HG03439 (cell line): ENCODE measurements around the gene GABPA.
A peak's percentile ranks its signal among the peaks of the same experiment; 100 is the strongest.
"Not testable (repeated sequence)": the region's sequence is repeated elsewhere in the genome, so short reads cannot be mapped to it uniquely, and the experiment has no call there.

Experiments used
- ATAC-seq: cut with Tn5 transposase; IDR thresholded peaks from one replicate; pipeline ENCODE4 v1.9.1; 2021; ENCODE audit warnings: mild to moderate bottlenecking, moderate library complexity; ENCODE audit not compliant: unreplicated experiment

The GABPA gene

DNA sequence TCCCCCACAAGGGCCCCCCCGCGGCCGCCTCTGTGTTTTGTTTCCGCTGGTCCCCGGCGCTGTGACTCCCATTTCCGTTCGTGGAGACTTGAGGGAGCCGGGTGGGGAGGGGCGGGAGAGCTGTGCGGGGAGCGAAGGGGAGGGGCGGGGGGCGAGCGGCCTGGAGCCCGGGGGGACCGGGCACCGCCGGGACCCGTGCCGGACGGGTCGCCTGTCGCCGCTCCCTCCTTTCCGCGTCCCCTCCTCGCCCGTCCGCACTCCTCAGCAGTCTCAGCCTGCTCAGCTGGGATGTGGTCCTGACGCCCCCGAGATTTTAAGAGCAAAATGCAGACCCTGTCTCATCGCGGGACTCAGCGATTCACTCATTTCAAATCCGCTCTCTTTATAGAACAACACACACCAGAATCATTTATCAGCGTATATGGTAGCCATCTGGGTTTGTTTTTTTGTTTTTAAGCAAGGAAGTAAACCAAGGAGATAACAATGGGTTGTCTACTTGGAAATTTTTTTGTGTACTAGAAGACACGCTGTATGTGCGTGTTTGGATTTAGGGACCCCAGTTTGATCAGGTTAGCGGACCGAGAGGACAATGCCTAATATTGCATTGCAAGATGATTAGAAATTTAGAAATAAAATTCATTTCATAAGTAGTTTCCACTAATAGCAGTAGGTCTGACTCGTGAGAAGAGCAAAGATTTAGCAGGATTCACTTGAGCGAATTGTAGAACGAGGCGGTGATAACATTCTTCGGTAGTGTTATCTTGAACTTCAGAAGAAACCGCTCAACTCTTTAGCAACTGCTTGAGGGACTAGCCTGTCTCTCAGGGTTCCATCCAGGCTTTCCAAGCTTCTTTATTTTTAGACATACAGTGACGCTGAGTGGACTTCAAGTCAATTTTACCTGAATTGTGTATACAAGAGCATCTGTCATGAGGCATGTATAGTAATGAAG is 1.1 kb downstream of the GABPA start:
- ATAC-seq: peak; percentile 4

DNA sequence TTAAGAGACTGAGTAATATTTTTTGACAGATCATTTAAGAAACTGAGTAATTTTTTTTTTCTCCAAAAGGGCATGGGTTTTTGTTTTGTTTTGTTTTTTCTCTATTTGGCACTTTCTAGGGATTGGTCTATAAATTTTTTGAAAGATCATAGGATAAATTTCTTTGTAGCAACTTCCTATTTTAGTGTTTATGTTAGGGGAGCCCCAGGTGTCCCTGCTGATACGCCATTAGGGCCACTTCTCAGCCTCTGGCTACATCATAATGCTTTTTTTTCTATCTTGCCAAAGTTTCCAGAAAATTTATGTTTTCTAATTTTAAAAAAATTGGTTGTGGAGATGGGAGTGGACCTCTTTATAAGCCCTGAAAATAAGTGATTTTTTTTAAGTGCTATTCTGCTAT is 2.6 kb downstream of the GABPA start:
- ATAC-seq: no peak

DNA sequence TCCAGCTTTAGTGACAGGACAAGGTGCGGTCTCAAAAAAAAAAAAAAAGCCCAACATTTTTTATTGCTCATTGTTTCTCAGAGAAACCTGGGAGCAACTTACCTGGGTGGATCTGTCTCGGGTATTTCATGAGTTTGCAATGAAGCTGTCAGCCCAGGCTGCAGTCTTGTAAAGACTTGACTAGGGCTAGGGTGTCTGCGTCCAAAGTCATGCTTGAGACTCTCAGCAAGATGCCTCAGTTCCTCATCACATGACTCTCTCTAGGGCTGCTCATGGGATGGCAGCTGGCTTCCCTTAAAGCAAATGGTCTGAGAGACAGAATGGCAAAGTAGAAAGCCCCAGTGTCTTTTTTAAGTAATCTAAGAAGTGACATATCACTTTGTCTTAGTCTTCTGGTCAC is 8.1 kb downstream of the GABPA start:
- no peak for ATAC-seq

DNA sequence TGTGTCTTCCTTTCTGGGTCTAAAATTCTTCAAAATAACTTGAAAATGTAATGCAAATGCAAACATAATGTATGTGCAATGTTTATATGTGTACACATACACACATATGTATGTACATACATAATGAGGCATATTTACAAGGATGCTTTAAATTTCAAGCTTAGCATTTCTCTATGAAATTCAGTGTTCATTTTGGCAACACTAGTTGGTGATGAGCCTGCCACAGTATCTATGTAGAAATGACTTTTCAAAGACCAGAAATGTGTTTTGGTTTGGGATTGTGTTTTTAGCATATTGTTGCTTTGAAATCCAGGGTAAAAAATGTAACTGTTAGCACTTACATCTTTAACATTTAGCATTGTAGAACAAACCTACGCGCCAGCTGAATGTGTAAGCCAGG is 10.1 kb downstream of the GABPA start:
- no peak for ATAC-seq

DNA sequence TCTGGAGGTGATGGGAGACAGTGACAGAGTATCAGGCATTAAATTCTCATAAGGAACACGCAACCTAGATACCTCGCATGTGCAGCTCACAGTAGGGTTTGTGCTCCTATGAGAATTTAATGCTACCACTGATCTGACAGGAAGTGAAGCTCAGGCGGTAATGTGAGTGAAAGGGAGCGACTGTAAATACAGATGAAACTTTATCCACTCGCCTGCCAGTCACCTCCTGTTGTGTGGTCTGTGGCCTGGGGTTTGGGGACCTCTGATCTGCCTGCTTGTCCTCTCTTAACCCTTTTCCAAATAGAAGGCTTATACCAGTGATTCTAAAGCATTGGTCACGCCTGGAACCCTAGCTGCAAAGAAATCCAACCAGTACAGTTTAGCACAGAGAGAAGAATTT is 15.3 kb downstream of the GABPA start:
- no peak for ATAC-seq

DNA sequence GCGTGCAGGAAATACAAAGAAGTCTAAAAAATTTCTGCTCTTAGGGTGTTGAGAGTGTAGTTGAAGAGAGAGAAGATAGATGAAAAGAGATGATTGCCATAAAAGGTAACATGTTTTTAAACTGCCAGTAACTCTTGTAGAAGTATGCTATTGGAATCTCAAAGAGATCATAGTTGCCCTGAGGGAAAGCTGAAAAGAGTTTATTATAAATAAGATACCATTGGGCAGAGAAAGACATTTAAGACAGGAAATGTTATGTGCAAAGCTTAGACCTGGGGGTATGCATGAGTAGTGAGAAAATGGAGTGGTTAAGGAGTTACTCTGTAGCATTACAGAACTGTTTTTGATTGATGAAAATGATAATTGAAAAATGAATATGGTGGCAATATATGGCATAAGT is 17.6 kb downstream of the GABPA start:
- no peak for ATAC-seq

DNA sequence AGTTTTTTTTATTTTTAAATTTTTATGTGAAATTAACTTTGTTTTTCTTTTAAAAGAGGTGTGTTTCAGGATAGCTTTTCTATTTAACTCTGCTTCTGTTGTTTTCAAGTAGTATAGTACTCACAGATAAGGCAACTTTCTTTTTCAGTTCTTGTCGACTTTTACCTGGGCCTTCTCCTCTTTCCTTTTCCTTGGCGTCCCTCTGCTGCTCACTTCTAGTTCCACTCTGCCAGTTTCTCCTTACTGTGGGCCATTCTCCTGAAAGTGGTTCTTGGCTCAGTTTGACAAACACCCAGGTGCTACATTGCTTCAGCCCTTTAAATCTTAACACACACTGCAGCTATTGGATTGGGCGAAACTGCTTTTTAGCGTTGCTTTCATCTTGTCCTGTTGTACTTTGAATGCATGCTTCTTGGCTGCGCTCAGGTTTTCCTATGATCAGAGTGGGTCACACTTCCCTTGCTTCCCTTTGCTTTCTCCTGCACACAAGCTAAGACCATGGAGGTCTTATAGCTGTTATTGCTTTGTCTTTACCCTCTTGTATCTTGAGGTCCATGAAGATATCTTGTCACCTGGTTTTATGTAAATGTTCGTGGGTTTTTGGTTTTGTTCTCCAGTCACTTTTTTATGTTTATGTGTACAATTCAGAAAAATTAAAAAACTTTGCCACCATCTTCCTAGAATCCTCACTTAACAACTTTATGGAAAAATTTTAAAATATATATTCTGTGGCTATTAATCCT is 21.6 kb downstream of the GABPA start:
- no peak for ATAC-seq

DNA sequence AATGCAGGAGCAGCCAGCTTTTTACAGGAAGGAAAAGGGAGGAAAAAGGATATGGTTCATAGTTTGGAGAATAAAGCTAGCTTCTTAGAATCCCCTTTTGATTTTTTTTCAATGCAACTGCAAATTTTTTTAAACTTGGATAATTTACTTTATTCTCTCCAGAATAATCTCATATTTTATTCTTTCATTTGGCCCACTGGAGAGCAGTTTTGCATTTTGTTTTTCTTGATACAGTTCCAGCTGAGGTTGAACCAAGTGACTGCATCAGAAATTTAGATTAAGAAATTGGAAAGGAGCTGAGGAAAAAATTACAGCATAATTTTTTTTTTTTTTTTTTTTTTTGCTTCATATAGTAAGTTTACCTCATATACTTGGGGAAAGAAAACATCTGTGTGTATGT is 22.8 kb downstream of the GABPA start:
- ATAC-seq: no peak

DNA sequence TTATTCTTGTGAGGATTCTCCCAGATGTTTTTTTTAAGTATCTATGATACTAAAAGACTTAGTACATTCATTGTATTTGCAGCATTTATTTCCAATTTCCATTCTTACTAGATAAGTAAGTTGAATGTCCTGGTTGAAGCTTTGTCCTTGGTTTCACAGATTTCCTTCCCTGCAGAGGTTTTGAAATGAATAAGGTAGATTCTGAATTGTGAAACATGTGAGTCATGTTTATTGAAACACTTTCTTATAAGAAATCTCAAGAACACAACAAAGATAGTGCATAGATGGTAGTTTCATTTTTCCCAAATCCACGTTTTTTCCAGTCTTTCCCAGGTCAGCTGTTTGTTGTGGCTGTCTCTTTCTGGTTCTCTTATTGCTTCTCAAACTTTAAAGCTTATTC is 24.8 kb downstream of the GABPA start:
- no peak for ATAC-seq

DNA sequence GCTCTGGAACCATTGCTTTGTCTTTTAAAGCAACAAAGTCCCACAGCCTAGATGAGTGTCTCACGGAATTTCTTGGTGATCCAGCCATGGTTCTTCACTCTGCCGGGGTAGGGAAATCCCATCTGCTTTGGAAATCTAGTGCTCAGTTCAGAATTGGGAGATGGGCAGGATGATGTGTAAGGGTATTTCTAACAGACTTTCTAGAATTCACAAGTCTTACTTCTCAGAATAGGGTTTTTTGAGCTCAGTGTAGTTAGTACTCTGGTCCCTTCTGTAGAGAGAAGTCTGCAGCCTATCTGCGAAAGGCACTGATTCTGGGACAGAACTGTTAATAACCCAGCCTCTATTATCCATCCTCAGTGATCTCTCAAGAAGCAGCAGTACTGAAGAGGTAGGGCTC is 25.3 kb downstream of the GABPA start:
- no peak for ATAC-seq

DNA sequence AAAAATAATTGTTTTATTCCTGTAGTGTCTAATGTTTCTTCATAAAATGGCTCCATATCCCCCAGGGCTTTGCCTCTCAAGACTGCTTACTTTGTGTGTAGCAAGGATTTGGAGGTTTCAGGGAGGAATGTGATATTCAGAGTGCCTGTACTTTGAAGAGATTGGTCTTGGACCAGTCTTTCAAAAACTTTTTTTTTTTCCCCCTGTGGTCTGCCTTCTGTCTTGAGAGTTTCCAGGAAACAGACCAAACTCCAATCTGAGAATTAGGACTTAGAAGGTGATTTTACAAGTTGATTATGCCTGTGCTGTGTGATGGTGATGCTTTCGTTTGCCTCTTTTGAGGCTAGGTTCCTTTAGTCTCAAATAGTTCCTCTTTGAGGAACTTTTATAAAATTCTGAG is 25.9 kb downstream of the GABPA start:
- ATAC-seq: no peak

DNA sequence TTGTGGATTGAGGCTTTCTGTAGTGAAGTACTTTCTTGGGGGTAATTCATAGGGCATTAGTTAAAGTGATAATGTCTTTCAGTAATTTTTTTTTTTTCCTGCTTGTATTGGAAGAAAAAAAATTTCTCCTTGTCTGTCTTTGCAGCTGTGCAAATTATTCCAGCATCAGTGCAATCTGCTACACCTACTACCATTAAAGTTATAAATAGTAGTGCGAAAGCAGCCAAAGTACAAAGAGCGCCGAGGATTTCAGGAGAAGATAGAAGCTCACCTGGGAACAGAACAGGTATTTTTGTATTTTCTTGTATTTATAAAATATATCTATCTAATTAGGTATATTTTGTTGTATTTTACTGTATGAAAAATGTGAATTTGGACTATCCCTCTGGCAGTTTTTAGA is 29.3 kb downstream of the GABPA start:
- no peak for ATAC-seq

DNA sequence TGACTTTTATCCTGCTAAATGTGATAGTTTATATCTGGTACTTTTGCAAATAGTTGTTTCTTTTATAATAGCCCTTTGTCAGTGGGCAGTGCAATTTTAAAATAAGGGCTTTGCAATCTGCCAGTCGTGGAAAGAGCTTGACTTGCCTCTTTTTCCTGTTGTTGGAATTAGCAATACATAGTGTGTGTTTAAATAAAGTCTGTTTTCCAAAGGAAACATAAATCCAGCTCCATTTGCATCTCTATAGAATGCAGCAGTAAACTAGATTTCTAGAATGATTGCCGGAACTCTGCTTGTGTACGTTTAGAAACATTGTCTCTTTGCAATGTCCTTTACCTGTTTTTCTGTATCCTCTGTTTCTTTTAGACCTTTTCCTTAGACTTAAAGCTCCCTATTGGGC is 33.1 kb downstream of the GABPA start:
- ATAC-seq: no peak

DNA sequence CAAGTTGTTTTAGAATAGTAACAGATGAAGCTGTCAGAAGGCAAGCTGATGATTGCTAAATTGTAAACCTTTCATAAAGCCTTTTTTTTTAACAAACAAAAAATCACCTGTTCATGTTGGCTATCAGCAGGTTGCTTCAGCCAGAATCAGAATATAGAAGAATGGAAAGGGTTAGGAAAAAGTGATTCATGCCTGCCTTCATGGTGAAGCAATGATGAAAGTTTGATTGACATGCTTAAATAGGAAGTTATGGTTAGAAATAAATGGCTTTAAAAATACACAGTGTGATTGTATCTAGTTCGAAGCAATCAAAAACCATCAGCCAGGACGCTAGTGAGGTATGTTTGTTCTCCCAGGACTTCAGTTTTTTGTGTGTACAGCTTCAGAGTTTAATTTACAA is 37.9 kb downstream of the GABPA start:
- no peak for ATAC-seq

DNA sequence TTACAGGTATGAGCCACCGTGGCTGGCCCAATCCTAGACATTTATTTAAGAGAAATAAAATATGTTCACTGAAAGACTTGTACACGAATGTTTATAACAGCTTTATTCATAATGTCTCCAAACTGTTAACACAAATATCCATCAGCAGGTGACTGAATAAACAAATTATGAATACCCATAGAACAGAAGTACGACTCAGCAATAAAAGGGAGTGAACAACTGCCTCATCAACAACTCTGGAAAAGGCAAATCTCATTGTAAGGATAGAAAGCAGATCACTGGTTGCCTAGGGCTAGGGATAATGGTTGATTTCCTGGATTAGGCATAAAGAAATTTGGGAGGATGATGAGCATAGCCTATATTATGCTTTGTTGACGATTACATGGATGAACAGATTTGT is 41.7 kb downstream of the GABPA start:
- no peak for ATAC-seq

DNA sequence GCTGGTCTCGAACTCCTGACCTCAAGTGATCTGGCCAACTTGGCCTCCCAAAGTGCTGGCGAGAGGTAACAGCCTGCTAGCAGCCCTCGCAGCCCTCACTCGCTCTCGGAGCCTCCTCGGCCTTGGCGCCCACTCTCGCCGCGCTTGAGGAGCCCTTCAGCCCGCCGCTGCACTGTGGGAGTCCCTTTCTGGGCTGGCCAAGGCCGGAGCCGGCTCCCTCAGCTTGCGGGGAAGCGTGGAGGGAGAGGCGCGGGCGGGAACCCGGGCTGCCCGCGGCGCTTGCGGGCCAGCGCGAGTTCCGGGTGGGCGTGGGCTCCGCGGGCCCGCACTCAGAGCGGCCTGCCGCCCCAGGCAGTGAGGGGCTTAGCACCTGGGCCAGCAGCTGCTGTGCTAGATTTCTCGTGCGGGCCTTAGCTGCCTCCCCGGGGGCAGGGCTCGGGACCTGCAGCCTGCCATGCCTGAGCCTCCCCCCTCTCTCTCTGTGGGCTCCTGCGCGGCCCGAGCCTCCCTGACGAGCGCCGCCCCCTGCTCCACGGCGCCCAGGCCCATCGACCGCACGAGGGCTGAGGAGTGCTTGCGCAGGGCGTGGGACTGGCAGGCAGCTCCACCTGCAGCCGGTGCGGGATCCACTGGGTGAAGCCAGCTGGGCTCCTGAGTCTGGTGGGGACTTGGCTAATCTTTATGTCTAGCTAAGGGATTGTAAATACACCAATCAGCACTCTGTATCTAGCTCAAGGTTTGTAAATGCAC is 43.5 kb downstream of the GABPA start:
- not testable (repeated sequence) for ATAC-seq

DNA sequence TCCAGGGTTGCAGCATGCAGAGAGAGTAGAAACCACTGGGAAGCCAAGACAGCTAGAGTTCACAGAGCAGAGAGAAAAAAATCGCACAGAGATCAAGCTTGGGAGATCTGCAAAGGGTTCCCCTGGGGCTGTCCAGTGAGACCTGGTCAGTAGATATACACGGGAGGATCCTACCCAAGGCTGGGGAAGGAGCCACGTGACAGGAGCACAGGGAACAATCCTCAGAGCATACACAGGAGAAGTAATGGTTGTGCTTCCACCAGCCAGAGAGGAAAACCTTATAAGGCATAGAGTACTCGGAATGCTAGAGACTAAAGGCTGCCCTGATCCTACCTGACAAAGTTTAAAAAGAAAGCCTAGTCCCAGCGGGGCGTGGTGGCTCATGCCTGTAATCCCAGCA is 53.9 kb downstream of the GABPA start:
- no peak for ATAC-seq

DNA sequence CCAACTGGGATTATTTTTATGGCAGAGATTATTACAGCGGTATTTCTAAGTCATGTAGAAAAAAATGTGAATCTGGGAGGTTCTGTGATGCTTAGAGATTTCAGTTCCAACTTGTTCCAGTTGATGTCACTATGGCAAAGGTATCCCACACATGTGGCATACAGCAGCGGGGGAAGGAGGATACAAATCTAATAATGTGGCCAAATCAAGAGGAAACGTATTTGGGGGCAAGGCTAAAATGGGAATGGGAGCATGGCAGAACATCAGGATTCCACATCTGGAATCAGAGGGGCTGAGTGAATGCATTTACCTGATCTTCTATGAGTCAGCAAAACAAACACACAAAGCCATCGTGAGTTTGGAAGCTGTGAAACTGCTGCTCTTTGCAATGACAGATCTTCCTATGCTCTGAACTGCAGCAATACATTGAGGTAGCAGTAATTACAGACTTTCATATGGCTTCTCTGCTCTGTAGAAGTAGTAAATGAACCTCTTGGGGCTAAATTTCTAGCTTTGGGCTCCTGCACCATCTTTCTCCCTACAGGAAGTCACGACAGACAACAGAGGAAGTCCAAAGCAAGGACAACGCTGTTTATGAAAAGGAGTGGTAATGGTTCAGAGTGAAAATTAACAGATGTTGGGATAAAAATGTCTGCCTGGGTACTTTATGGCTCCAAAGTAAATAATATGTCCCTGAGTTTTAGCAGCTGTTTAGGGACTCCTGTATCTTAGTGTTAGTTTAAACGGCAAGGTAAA is 55.5 kb downstream of the GABPA start:
- no peak for ATAC-seq

DNA sequence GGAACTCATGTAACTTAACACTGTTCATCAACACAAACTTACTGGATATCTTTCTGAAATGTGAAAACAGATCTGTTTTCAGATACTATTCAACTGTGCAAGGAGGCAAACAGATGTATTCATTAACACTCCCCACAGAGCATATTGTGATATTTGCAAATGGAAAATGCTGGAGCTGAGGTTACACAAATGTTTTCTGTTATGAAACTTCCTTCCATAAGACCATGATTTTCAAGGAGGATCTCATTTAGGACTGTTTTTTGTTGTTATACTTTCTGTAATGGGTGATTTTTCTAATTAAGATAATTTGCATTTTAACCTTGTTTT is 56.1 kb downstream of the GABPA start:
- no peak for ATAC-seq

DNA sequence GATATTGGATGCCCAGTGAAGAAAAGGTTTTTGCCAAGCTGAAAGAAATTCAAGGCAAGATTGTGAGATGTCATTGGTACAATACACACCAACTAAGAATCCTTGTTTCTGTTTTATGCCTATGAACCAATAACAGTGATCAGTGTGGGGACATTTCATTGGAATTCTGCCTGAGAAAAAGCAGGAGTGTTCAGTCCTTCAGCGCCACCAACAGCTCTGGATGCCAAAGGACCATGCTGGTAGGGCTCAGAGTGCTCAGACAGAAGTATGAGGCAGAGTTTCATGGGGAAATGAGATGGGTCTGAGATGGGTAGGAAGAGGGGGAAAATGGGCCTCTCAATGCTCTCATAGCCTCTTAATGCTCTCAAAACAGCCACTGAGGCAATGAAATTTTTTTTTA is 56.5 kb downstream of the GABPA start:
- no peak for ATAC-seq
